Measurements from ENCODE around the gene KCNS1.

Gene KCNS1

DNA sequence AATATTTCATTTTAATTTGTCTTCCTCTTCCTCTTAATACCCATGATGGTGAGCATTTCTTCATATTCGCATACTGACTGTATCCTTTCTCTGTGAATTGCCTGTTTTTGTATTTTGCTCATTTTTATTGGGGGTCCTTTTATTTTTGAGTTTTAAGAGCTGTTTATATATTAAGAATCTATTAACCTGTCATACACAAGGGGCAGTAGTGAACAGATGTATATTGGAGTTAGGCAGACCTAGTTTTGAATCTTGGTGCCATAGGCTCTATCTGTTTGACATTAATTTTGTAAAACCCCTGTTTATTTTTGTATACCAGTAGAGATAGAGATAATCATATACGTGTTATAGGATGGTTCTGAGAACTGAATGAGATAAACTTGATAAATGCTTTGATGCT lies 17.1 kb upstream of the KCNS1 start:
- Histone ChIP-seq H3K27me3 (ENCODE audit: control insufficient read depth, insufficient read depth, low read length) (no peaks in the 10 kb centered on the region), H3K79me2 (no peaks in the 10 kb centered on the region), H3K36me3 (ENCODE audit: control insufficient read depth, insufficient read depth, low read length) (no peaks in the 10 kb centered on the region), H3K9me3 (ENCODE audit: control insufficient read depth, low read length) (no peaks in the 10 kb centered on the region), H2AFZ (no peak overlapping the region), H3K4me2 (ENCODE audit: low read length) (no peak overlapping the region), H3K4me1 (no peaks in the 10 kb centered on the region), H3K9ac (no peak overlapping the region), H3K4me3 (ENCODE audit: low read depth, low read length) (no peak overlapping the region), H3K27ac (no peak overlapping the region)
- TF ChIP-seq, protein P1, sequence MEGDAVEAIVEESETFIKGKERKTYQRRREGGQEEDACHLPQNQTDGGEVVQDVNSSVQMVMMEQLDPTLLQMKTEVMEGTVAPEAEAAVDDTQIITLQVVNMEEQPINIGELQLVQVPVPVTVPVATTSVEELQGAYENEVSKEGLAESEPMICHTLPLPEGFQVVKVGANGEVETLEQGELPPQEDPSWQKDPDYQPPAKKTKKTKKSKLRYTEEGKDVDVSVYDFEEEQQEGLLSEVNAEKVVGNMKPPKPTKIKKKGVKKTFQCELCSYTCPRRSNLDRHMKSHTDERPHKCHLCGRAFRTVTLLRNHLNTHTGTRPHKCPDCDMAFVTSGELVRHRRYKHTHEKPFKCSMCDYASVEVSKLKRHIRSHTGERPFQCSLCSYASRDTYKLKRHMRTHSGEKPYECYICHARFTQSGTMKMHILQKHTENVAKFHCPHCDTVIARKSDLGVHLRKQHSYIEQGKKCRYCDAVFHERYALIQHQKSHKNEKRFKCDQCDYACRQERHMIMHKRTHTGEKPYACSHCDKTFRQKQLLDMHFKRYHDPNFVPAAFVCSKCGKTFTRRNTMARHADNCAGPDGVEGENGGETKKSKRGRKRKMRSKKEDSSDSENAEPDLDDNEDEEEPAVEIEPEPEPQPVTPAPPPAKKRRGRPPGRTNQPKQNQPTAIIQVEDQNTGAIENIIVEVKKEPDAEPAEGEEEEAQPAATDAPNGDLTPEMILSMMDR (IDR thresholded peaks at IDR 0.05): no peak

DNA sequence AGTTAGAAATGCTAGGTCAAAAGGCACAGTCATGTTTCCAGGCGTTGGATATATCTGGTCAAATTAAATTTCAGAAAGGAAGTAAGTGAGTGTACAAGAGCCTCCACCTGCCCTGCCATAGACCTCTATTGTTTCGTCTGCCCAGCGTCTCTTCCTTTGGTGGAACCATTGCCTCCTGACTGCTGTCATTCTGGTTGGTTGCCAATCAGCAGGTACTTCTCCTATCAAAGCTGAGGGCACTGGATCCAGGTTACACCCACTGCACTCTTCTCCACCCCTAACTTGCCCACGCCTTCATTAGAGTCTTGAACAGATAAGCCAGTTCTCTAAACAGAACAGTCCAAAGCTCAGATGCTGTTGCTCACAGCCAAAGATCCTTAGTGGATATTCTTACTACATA lies 16.7 kb upstream of the KCNS1 start:
- Histone ChIP-seq H3K4me3 (ENCODE audit: low read depth, low read length) (no peak overlapping the region), H3K4me2 (ENCODE audit: low read length) (no peak overlapping the region), H3K27me3 (ENCODE audit: control insufficient read depth, insufficient read depth, low read length) (no peaks in the 10 kb centered on the region), H3K79me2 (no peaks in the 10 kb centered on the region), H3K36me3 (ENCODE audit: control insufficient read depth, insufficient read depth, low read length) (no peaks in the 10 kb centered on the region), H3K9ac (no peak overlapping the region), H3K4me1 (no peaks in the 10 kb centered on the region), H2AFZ (no peak overlapping the region), H3K27ac (no peak overlapping the region), H3K9me3 (ENCODE audit: control insufficient read depth, low read length) (no peaks in the 10 kb centered on the region)
- TF ChIP-seq, protein P1 (IDR thresholded peaks at IDR 0.05): no peak

DNA sequence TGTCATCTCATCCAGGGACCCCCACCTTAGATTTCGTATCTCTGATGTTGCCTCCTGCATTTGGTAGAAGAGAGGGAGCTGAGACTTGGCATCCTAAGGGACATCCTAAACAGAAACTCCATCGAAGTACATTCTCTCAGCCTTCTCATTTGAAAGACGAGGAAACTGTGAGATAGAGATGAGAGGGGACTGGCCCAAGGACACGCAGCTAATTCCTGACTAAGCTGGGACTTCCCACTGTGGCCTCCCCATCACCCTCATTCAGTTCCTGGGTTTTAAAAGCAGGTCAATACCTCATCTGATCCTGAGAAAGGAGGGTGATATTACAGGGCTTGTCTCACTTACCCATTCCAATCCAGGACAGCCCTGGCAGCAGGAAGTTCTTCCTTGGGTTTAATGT lies 14.9 kb upstream of the KCNS1 start:
- H3K27me3 ChIP-seq (ENCODE audit: control insufficient read depth, insufficient read depth, low read length): no peaks in the 10 kb centered on the region
- H3K27ac ChIP-seq: no peak overlapping the region
- no peaks in the 10 kb centered on the region for H3K36me3 ChIP-seq (ENCODE audit: control insufficient read depth, insufficient read depth, low read length)
- H2AFZ ChIP-seq: no peak overlapping the region
- TF ChIP-seq, protein P1 (IDR thresholded peaks at IDR 0.05): no peak
- H3K9me3 ChIP-seq (ENCODE audit: control insufficient read depth, low read length): no peaks in the 10 kb centered on the region
- H3K79me2 ChIP-seq: no peaks in the 10 kb centered on the region
- no peak overlapping the region for H3K9ac ChIP-seq
- no peak overlapping the region for H3K4me3 ChIP-seq (ENCODE audit: low read depth, low read length)
- H3K4me1 ChIP-seq: no peaks in the 10 kb centered on the region
- no peak overlapping the region for H3K4me2 ChIP-seq (ENCODE audit: low read length)

DNA sequence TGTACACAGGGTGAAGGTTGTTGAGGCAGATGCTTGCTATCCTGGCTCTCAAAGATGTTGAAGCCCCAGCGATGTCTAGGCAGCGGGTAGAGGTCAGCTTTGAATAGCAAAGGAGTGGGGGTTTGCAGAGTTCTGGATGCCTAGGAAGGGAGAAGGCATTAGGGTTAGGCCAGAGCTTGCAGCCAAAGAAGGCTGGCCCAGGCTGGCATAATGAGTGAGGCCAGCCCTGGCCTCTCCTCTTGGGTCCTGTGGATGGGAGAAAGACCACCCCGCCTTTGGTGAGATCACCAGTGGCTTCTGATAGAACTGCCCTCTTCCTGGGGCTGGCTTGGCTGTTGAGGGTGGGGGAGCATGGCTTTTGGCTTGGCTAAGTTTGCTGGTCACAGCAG lies 14.5 kb upstream of the KCNS1 start:
- Histone ChIP-seq H3K79me2 (no peaks in the 10 kb centered on the region), H3K9ac (no peak overlapping the region), H3K27me3 (ENCODE audit: control insufficient read depth, insufficient read depth, low read length) (no peaks in the 10 kb centered on the region), H3K4me3 (ENCODE audit: low read depth, low read length) (no peak overlapping the region), H3K4me1 (no peaks in the 10 kb centered on the region), H3K4me2 (ENCODE audit: low read length) (no peak overlapping the region), H3K27ac (no peak overlapping the region), H3K36me3 (ENCODE audit: control insufficient read depth, insufficient read depth, low read length) (no peaks in the 10 kb centered on the region), H2AFZ (no peak overlapping the region), H3K9me3 (ENCODE audit: control insufficient read depth, low read length) (no peaks in the 10 kb centered on the region)
- TF ChIP-seq, protein P1 (IDR thresholded peaks at IDR 0.05): no peak

DNA sequence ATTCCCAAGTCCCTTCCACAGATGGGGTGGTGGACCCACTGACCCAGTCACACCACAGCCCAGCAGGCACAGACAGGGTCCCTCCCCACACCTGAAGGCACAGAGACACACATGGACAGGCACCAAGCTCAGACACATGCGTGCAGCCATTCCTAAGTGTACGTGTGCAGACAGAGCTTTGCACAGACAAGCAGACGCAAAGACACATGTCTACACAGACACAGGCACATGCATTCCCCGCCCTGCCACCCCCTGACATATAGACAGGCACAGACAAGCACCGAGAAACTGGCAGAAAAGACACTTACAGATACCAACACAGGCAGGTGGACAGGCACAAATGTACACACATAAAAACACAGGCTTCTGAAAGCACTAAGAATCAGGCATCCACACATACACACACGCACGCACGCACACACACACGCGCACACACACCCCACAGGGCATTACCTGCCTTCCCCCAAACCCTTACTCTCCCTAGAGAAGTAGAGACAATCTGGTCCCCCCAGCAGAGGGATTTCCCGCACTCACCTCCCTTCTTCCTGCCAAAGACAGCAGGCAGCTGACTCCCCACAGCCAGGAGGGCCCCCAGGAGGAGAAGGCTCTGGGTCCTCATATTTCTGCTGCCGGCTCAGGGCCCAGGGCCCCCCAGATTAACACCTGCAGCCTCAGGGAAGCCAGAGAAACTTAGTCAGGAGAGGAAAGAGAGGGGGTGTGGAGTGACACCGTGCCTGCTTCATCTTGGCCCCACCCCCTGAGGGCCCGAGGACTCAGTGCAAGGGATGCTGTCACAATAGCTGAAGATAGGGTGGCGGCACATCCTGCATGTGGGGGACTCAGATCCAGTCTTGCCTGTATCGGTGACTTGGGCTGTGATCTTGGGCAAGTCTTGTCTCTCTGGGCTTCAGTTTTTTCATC lies 13.8 kb upstream of the KCNS1 start, which contains the start of gene WFDC5:
WFDC5 (minus strand) TSS at position 710 of the 921 bp plus-strand sequence; CDS start at position 619, 91 bp downstream.
- H3K36me3 ChIP-seq (ENCODE audit: control insufficient read depth, insufficient read depth, low read length): no peaks in the 10 kb centered on the region
- H3K4me2 ChIP-seq (ENCODE audit: low read length): no peak within 1 kb of the TSS
- no peaks in the 10 kb centered on the region for H3K4me1 ChIP-seq
- no peaks in the 10 kb centered on the region for H3K9me3 ChIP-seq (ENCODE audit: control insufficient read depth, low read length)
- H3K27ac ChIP-seq: no peak within 1 kb of the TSS
- H3K9ac ChIP-seq: no peak within 1 kb of the TSS
- TF ChIP-seq, protein P1 (IDR thresholded peaks at IDR 0.05): no peak
- H3K79me2 ChIP-seq: no peaks in the 10 kb centered on the region
- no peaks in the 10 kb centered on the region for H3K27me3 ChIP-seq (ENCODE audit: control insufficient read depth, insufficient read depth, low read length)
- H2AFZ ChIP-seq: no peak within 1 kb of the TSS
- H3K4me3 ChIP-seq (ENCODE audit: low read depth, low read length): no peak within 1 kb of the TSS

Data from parathyroid adenoma (tissue), 2 donors.